Brain (organoid and tissue), 1 donor: ENCODE data around the gene NUPR1. TPM values are rescaled to one million over a fixed set of nuclear protein-coding genes. Genes with fewer than 3 reads are reported as not detected.

Experiments
- polyA plus RNA-seq: library from polyadenylated mRNA; stranded (reverse); fragments of 350-450 nt; fragmentation: Illumina TruSeq; extraction: RNeasy Lipid Tissue Mini Kit (QIAGEN cat#74804); gene quantifications from one replicate; pipeline ENCODE4 v1.2.3, GENCODE V29; 2015; ENCODE audit warnings: low read depth, low replicate concordance; ENCODE audit not compliant: insufficient read depth

The NUPR1 gene
- polyA plus RNA-seq, 1 donor from 2014 or later, result 289 TPM

Other genes with a start within 250 kb of the NUPR1 start
- 80.1 TPM for gene SBK1, start 246.4 kb downstream of the NUPR1 start, polyA plus RNA-seq
- 0.37 TPM for gene NPIPB6, start 175.5 kb downstream of the NUPR1 start, polyA plus RNA-seq
- gene EIF3CL, start 135.1 kb downstream of the NUPR1 start, polyA plus RNA-seq, result 193 TPM
- not detected for gene NPIPB7, start 66.6 kb downstream of the NUPR1 start, polyA plus RNA-seq
- gene CLN3, start 46.9 kb downstream of the NUPR1 start, polyA plus RNA-seq, result 31.6 TPM
- gene APOBR, start 44.3 kb downstream of the NUPR1 start, polyA plus RNA-seq, result 0.90 TPM
- not detected for gene IL27, start 32.1 kb downstream of the NUPR1 start, polyA plus RNA-seq
- gene SGF29, start 14.9 kb upstream of the NUPR1 start, polyA plus RNA-seq, result 57.9 TPM
- 2.1 TPM for gene SULT1A2, start 58.1 kb upstream of the NUPR1 start, polyA plus RNA-seq
- gene SULT1A1, start 71.1 kb upstream of the NUPR1 start, polyA plus RNA-seq, result 16.2 TPM
- gene NPIPB8, start 99.1 kb upstream of the NUPR1 start, polyA plus RNA-seq, result not detected
- 848 TPM for gene EIF3C, start 172.5 kb upstream of the NUPR1 start, polyA plus RNA-seq
- gene NPIPB9, start 212.8 kb upstream of the NUPR1 start, polyA plus RNA-seq, result not detected